NCI-H128 (cell line): ENCODE data around the gene TMEM151A.

Experiments
- DNase-seq: peaks from one replicate; lab custom pipeline; 2025; ENCODE audit not compliant: unreplicated experiment; lab: John Stamatoyannopoulos, UW

Gene TMEM151A

GRCh38 chr11:66282468-66283455 lies 8.9 kb upstream of the TMEM151A start:
- DNase-seq: peak; percentile 96

GRCh38 chr11:66283461-66284105 lies 8.1 kb upstream of the TMEM151A start:
- DNase-seq: no peak

- no peak for DNase-seq
Measured at GRCh38 chr11:66284526-66285078, 7.1 kb upstream of the TMEM151A start.

- no peak for DNase-seq
Measured at GRCh38 chr11:66285250-66285947, 6.3 kb upstream of the TMEM151A start.

GRCh38 chr11:66286699-66287098 lies 5.0 kb upstream of the TMEM151A start:
- no peak for DNase-seq

- DNase-seq: no peak
Measured at GRCh38 chr11:66287211-66287888, 4.3 kb upstream of the TMEM151A start.

- DNase-seq: no peak
Measured at GRCh38 chr11:66287889-66288670, 3.6 kb upstream of the TMEM151A start.

- peak; percentile 97 for DNase-seq
Measured at GRCh38 chr11:66288671-66289547, 2.8 kb upstream of the TMEM151A start, which contains the start of gene YIF1A. Gene YIF1A (minus strand): TSS chr11:66289143. CDS start chr11:66288985, 158 bp downstream.

GRCh38 chr11:66289548-66290329 lies 2.0 kb upstream of the TMEM151A start:
- DNase-seq: no peak

GRCh38 chr11:66290330-66290621 lies 1.4 kb upstream of the TMEM151A start:
- DNase-seq: no peak

- no peak for DNase-seq
Measured at GRCh38 chr11:66291303-66291705, 390 bp upstream of the TMEM151A start.

GRCh38 chr11:66292543-66293332 lies 1.0 kb downstream of the TMEM151A start:
- no peak for DNase-seq

- no peak for DNase-seq
Measured at GRCh38 chr11:66293352-66293751, 1.7 kb downstream of the TMEM151A start.

- DNase-seq: no peak
Measured at GRCh38 chr11:66293777-66294625, 2.3 kb downstream of the TMEM151A start.

- no peak for DNase-seq
Measured at GRCh38 chr11:66294626-66295620, 3.2 kb downstream of the TMEM151A start.
